HEK293 (cell line): ENCODE data around the gene TNXB.

Source experiments
- CTCF ChIA-PET: fragments of 350-600 bp; formaldehyde crosslinking; extraction: SDS; loops from one replicate; lab custom pipeline; 2021; ENCODE audit warnings: antibody characterized with exemption; lab: Yijun Ruan, JAX
- POLR2A ChIA-PET: fragments of 300-600 bp; formaldehyde crosslinking; extraction: SDS; loops from one replicate; lab custom pipeline; 2020; ENCODE audit warnings: antibody characterized with exemption, inconsistent platforms; lab: Yijun Ruan, JAX
- H3K27ac ChIP-seq: fragments of 200-500 bp; sonication (Bioruptor generic); 2 replicates; pipeline ENCODE4 v1.5.1; 2014; ENCODE audit warnings: low read depth, low read length, control low read depth, inconsistent platforms; ENCODE audit errors: extremely low read depth
- H3K36me3 ChIP-seq, 2 experiments: fragments of 200-500 bp in 1 of 2; sonication (Bioruptor generic) in 1 of 2; 1 replicate in 1 of 2; 2 replicates in 1 of 2; pipeline ENCODE4 v1.5.1; 2014 to 2017; ENCODE audit warnings: inconsistent platforms in 2 of 2, low read length in 2 of 2; ENCODE audit not compliant: control insufficient read depth in 2 of 2, insufficient read depth in 1 of 2
- H3K4me1 ChIP-seq: fragments of 200-500 bp; sonication (Bioruptor generic); 2 replicates; pipeline ENCODE4 v1.5.1; 2014; ENCODE audit warnings: mild to moderate bottlenecking, low read length, inconsistent platforms; ENCODE audit not compliant: control insufficient read depth, insufficient read depth
- H3K4me3 ChIP-seq: 2 replicates; pipeline ENCODE4 v1.5.1; 2011; ENCODE audit warnings: low read depth, mild to moderate bottlenecking, control low read depth, low read length, moderate library complexity
- H3K9me3 ChIP-seq: fragments of 200-500 bp; sonication (Bioruptor generic); 2 replicates; pipeline ENCODE4 v1.5.1; 2014; ENCODE audit warnings: low read depth, low read length, inconsistent platforms; ENCODE audit not compliant: control insufficient read depth, insufficient read depth
- ATF2 ChIP-seq: fragments of 450-650 bp; formaldehyde crosslinking; IDR thresholded peaks from 2 replicates; pipeline ENCODE4 v1.5.1; 2016; ENCODE audit warnings: missing biosample characterization, missing genetic modification characterization, low read depth
- SCRT2 ChIP-seq: fragments of 450-650 bp; formaldehyde crosslinking; IDR thresholded peaks from 2 replicates; pipeline ENCODE4 v1.5.1; 2016; ENCODE audit warnings: missing biosample characterization, missing genetic modification characterization
- ZBTB10 ChIP-seq: fragments of 450-650 bp; formaldehyde crosslinking; IDR thresholded peaks from 2 replicates; pipeline ENCODE4 v1.5.1; 2016; ENCODE audit warnings: missing biosample characterization, missing genetic modification characterization
- ZIC2 ChIP-seq: fragments of 450-650 bp; formaldehyde crosslinking; IDR thresholded peaks from 2 replicates; pipeline ENCODE4 v1.5.1; 2016; ENCODE audit warnings: missing biosample characterization, missing genetic modification characterization
- ZNF155 ChIP-seq: fragments of 450-650 bp; formaldehyde crosslinking; IDR thresholded peaks from 2 replicates; pipeline ENCODE4 v1.5.1; 2016; ENCODE audit warnings: missing biosample characterization, missing genetic modification characterization
- ZNF16 ChIP-seq: fragments of 450-650 bp; formaldehyde crosslinking; IDR thresholded peaks from 2 replicates; pipeline ENCODE4 v1.5.1; 2016; ENCODE audit warnings: low read depth, missing biosample characterization, missing genetic modification characterization
- ZNF169 ChIP-seq: fragments of 450-650 bp; formaldehyde crosslinking; IDR thresholded peaks from 2 replicates; pipeline ENCODE4 v1.5.1; 2016; ENCODE audit warnings: missing biosample characterization, missing genetic modification characterization
- ZNF175 ChIP-seq: fragments of 450-650 bp; formaldehyde crosslinking; IDR thresholded peaks from 2 replicates; pipeline ENCODE4 v1.5.1; 2016; ENCODE audit warnings: missing biosample characterization, missing genetic modification characterization
- ZNF211 ChIP-seq: fragments of 450-650 bp; formaldehyde crosslinking; IDR thresholded peaks from 2 replicates; pipeline ENCODE4 v1.5.1; 2016; ENCODE audit warnings: low read depth, missing biosample characterization, missing genetic modification characterization
- ZNF239 ChIP-seq: fragments of 450-650 bp; formaldehyde crosslinking; IDR thresholded peaks from 2 replicates; pipeline ENCODE4 v1.5.1; 2016; ENCODE audit warnings: missing biosample characterization, missing genetic modification characterization
- ZNF248 ChIP-seq: fragments of 450-650 bp; formaldehyde crosslinking; IDR thresholded peaks from 2 replicates; pipeline ENCODE4 v1.5.1; 2017; ENCODE audit warnings: missing biosample characterization, missing genetic modification characterization
- ZNF324 ChIP-seq: fragments of 450-650 bp; formaldehyde crosslinking; IDR thresholded peaks from 2 replicates; pipeline ENCODE4 v1.5.1; 2016; ENCODE audit warnings: missing biosample characterization, missing genetic modification characterization
- ZNF449 ChIP-seq: fragments of 450-650 bp; formaldehyde crosslinking; IDR thresholded peaks from 2 replicates; pipeline ENCODE4 v1.5.1; 2017; ENCODE audit warnings: missing biosample characterization, mild to moderate bottlenecking, missing genetic modification characterization, moderate library complexity
- ZNF488 ChIP-seq: fragments of 450-650 bp; formaldehyde crosslinking; IDR thresholded peaks from 2 replicates; pipeline ENCODE4 v1.5.1; 2016; ENCODE audit warnings: missing biosample characterization, missing genetic modification characterization
- ZNF521 ChIP-seq: fragments of 450-650 bp; formaldehyde crosslinking; IDR thresholded peaks from 2 replicates; pipeline ENCODE4 v1.5.1; 2017; ENCODE audit warnings: missing biosample characterization, mild to moderate bottlenecking, missing genetic modification characterization
- ZNF560 ChIP-seq: fragments of 450-650 bp; formaldehyde crosslinking; IDR thresholded peaks from 2 replicates; pipeline ENCODE4 v1.5.1; 2017; ENCODE audit warnings: missing biosample characterization, missing genetic modification characterization, borderline replicate concordance
- ZNF654 ChIP-seq: fragments of 450-650 bp; formaldehyde crosslinking; IDR thresholded peaks from 2 replicates; pipeline ENCODE4 v1.5.1; 2016; ENCODE audit warnings: low read depth, missing biosample characterization, missing genetic modification characterization
- ZNF658 ChIP-seq: fragments of 450-650 bp; formaldehyde crosslinking; IDR thresholded peaks from 2 replicates; pipeline ENCODE4; 2016; ENCODE audit warnings: missing biosample characterization, missing genetic modification characterization
- ZNF670 ChIP-seq: fragments of 450-650 bp; formaldehyde crosslinking; IDR thresholded peaks from 2 replicates; pipeline ENCODE4 v1.5.1; 2016; ENCODE audit warnings: missing biosample characterization, missing genetic modification characterization, low read depth
- ZNF692 ChIP-seq: fragments of 450-650 bp; formaldehyde crosslinking; IDR thresholded peaks from 2 replicates; pipeline ENCODE4 v1.5.1; 2016; ENCODE audit warnings: missing biosample characterization, missing genetic modification characterization
- ZNF707 ChIP-seq: fragments of 450-650 bp; formaldehyde crosslinking; IDR thresholded peaks from 2 replicates; pipeline ENCODE4 v1.5.1; 2016; ENCODE audit warnings: missing biosample characterization, missing genetic modification characterization
- ZNF791 ChIP-seq: fragments of 450-650 bp; formaldehyde crosslinking; IDR thresholded peaks from 2 replicates; pipeline ENCODE4 v1.5.1; 2016; ENCODE audit warnings: missing biosample characterization, missing genetic modification characterization
- ZSCAN30 ChIP-seq: fragments of 450-650 bp; IDR thresholded peaks from 2 replicates; pipeline ENCODE4 v1.5.1; 2018; ENCODE audit warnings: missing biosample characterization, mild to moderate bottlenecking, missing genetic modification characterization, moderate library complexity

TNXB gene

GRCh38 chr6:32088487-32089049 is 20.6 kb downstream of the TNXB start:
- TF ChIP-seq ZNF175 (tag by site-specific recombination), result no peak
- TF ChIP-seq ZNF658 (tag by site-specific recombination), result no peak
- TF ChIP-seq ZNF155, result no peak
- no peak for TF ChIP-seq ZBTB10 (tag by site-specific recombination)
- no peak for TF ChIP-seq ZNF169 (tag by site-specific recombination)
- TF ChIP-seq ZIC2 (tag by site-specific recombination), result no peak
- TF ChIP-seq ZNF324 (tag by site-specific recombination), result no peak
- TF ChIP-seq ZNF239 (tag by site-specific recombination), result no peak
- no peak for TF ChIP-seq ZNF692
- no peak for TF ChIP-seq ATF2 (tag by site-specific recombination)
- no peak for TF ChIP-seq ZNF707
- TF ChIP-seq ZNF791 (tag by site-specific recombination), result no peak
- TF ChIP-seq ZNF670 (tag by site-specific recombination), result no peak
- TF ChIP-seq ZNF248 (tag by site-specific recombination), result no peak
- no peak for TF ChIP-seq ZSCAN30 (tag by site-specific recombination)
- TF ChIP-seq ZNF560 (tag by site-specific recombination), result no peak
- no peak for TF ChIP-seq ZNF16
- TF ChIP-seq ZNF521 (tag by site-specific recombination), result no peak
- Histone ChIP-seq H3K36me3 (no peaks in the 10 kb centered on the region), H3K4me1 (peaks cover 10% of the 10 kb centered on the region), H3K4me3 (no peak overlapping the region), H3K27ac (no peak overlapping the region), H3K9me3 (no peaks in the 10 kb centered on the region)
- POLR2A ChIA-PET, result interaction anchor here (0.5 kb wide), 1 partner anchor 159 kb away, joined by 3 read pairs; no protein-coding TSS in a partner anchor
- CTCF ChIA-PET, result interaction anchor here (0.7 to 1.3 kb wide), 4 partner anchors 9 to 542 kb away, joined by 3 read pairs; partner anchors contain the start of gene ATP6V1G2

GRCh38 chr6:32087574-32088486 is 21.3 kb downstream of the TNXB start:
- ChIA-PET POLR2A (interaction anchor here (0.5 kb wide), 1 partner anchor 159 kb away, joined by 3 read pairs; no protein-coding TSS in a partner anchor), CTCF (interaction anchor here (0.7 to 1.1 kb wide), 3 partner anchors 9 to 542 kb away, joined by 3 read pairs; partner anchors contain the start of gene ATP6V1G2)
- H3K4me1 ChIP-seq, result peaks cover 2% of the 10 kb centered on the region
- no peak overlapping the region for H3K27ac ChIP-seq
- H3K4me3 ChIP-seq, result no peak overlapping the region
- H3K36me3 ChIP-seq, result no peaks in the 10 kb centered on the region
- H3K9me3 ChIP-seq, result no peaks in the 10 kb centered on the region
- TF ChIP-seq ZNF211 (tag by site-specific recombination) (no peak), ZNF488 (no peak), ZNF449 (tag by site-specific recombination) (peak; percentile 32; the same call in 1 of the 2 replicates), SCRT2 (tag by site-specific recombination) (no peak), ZNF654 (peak; percentile 19; the same call in 1 of the 2 replicates), ZNF155 (no peak)
